Neural cell (in vitro differentiated cells): ENCODE results near the gene TEKT3.

Source experiments
- EP300 ChIP-seq: fragments of 450-650 bp; conservative IDR thresholded peaks from 2 replicates; pipeline ENCODE4 v1.6.1; 2014; ENCODE audit warnings: antibody characterized with exemption, mild to moderate bottlenecking, moderate library complexity; ENCODE audit not compliant: poor library complexity, severe bottlenecking
- EZH2 ChIP-seq: fragments of 200-600, 300-800 bp; shearing (Covaris generic), sonication (generic); IDR thresholded peaks from 2 replicates; pipeline ENCODE4 v1.6.1; 2014; ENCODE audit warnings: antibody characterized with exemption, low read length, borderline replicate concordance, mild to moderate bottlenecking; ENCODE audit not compliant: insufficient read depth, poor library complexity, severe bottlenecking
- MXI1 ChIP-seq: fragments of 450-650 bp; conservative IDR thresholded peaks from 2 replicates; pipeline ENCODE4 v1.6.1; 2014; ENCODE audit warnings: antibody characterized with exemption, mild to moderate bottlenecking; ENCODE audit not compliant: poor library complexity, severe bottlenecking
- POLR2AphosphoS5 ChIP-seq: IDR thresholded peaks from 2 replicates; pipeline ENCODE4 v1.6.1; 2012
- RAD21 ChIP-seq: fragments of 450-650 bp; conservative IDR thresholded peaks from 2 replicates; pipeline ENCODE4 v1.6.1; 2014; ENCODE audit warnings: antibody characterized with exemption, mild to moderate bottlenecking, moderate library complexity
- SMC3 ChIP-seq: fragments of 450-650 bp; conservative IDR thresholded peaks from 2 replicates; pipeline ENCODE4 v1.6.1; 2014; ENCODE audit warnings: antibody characterized with exemption, mild to moderate bottlenecking, moderate library complexity; ENCODE audit not compliant: poor library complexity
- TF ChIP-seq, protein P1 (sequence below): fragments of 450-650 bp; IDR thresholded peaks from 2 replicates; pipeline ENCODE4 v1.5.1; 2014; ENCODE audit warnings: antibody characterized with exemption, mild to moderate bottlenecking, moderate library complexity; ENCODE audit not compliant: poor library complexity, severe bottlenecking
- TF ChIP-seq, protein P2 (sequence below): IDR thresholded peaks from 2 replicates; pipeline ENCODE4 v1.6.1; 2012; ENCODE audit warnings: borderline replicate concordance

DNA sequence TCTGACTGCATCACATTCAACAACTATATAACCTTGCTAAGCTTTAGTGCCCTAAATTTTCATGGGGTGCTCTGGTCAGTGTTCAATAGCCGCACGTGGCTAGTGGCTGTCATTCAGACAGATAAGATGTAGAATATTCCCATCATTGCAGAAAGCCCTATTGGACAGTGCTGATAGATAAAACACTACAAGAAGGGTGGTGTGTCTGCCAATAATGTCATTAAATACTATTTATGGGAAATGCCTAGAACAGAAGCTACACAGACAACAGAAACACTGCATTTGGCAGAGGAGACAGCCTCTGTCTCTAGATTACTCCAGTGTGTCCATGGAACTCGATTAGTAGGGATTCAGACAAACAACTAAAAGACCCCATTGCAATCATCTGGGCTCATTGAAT is 47.8 kb downstream of the TEKT3 start:
- no peak for TF ChIP-seq EZH2
- TF ChIP-seq, protein P1, sequence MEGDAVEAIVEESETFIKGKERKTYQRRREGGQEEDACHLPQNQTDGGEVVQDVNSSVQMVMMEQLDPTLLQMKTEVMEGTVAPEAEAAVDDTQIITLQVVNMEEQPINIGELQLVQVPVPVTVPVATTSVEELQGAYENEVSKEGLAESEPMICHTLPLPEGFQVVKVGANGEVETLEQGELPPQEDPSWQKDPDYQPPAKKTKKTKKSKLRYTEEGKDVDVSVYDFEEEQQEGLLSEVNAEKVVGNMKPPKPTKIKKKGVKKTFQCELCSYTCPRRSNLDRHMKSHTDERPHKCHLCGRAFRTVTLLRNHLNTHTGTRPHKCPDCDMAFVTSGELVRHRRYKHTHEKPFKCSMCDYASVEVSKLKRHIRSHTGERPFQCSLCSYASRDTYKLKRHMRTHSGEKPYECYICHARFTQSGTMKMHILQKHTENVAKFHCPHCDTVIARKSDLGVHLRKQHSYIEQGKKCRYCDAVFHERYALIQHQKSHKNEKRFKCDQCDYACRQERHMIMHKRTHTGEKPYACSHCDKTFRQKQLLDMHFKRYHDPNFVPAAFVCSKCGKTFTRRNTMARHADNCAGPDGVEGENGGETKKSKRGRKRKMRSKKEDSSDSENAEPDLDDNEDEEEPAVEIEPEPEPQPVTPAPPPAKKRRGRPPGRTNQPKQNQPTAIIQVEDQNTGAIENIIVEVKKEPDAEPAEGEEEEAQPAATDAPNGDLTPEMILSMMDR = no peak
- no peak for TF ChIP-seq SMC3
- TF ChIP-seq, protein P2, sequence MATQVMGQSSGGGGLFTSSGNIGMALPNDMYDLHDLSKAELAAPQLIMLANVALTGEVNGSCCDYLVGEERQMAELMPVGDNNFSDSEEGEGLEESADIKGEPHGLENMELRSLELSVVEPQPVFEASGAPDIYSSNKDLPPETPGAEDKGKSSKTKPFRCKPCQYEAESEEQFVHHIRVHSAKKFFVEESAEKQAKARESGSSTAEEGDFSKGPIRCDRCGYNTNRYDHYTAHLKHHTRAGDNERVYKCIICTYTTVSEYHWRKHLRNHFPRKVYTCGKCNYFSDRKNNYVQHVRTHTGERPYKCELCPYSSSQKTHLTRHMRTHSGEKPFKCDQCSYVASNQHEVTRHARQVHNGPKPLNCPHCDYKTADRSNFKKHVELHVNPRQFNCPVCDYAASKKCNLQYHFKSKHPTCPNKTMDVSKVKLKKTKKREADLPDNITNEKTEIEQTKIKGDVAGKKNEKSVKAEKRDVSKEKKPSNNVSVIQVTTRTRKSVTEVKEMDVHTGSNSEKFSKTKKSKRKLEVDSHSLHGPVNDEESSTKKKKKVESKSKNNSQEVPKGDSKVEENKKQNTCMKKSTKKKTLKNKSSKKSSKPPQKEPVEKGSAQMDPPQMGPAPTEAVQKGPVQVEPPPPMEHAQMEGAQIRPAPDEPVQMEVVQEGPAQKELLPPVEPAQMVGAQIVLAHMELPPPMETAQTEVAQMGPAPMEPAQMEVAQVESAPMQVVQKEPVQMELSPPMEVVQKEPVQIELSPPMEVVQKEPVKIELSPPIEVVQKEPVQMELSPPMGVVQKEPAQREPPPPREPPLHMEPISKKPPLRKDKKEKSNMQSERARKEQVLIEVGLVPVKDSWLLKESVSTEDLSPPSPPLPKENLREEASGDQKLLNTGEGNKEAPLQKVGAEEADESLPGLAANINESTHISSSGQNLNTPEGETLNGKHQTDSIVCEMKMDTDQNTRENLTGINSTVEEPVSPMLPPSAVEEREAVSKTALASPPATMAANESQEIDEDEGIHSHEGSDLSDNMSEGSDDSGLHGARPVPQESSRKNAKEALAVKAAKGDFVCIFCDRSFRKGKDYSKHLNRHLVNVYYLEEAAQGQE = no peak
- no peak for TF ChIP-seq POLR2AphosphoS5
- TF ChIP-seq EP300 = no peak
- TF ChIP-seq RAD21 = no peak
- no peak for TF ChIP-seq MXI1
